A204.1 (cell line): ENCODE measurements around the gene PER2.
"Not testable (repeated sequence)": the region's sequence is repeated elsewhere in the genome, so short reads cannot be mapped to it uniquely, and the experiment has no call there.

Source experiments
- FAIRE-seq: peaks from 2 replicates; lab custom pipeline; 2012; peaks lifted over from hg19 to GRCh38; lab: Jason Lieb, UNC

Gene PER2

GRCh38 chr2:238287737-238288649 is at the start of gene PER2:
PER2 (minus strand) TSS chr2:238288610; CDS start chr2:238277936, 10,674 bp downstream.
- no peak for FAIRE-seq

GRCh38 chr2:238337846-238338245 is 49.4 kb upstream of the PER2 start:
- FAIRE-seq: no peak

- FAIRE-seq: no peak
Measured at GRCh38 chr2:238336793-238337444, 48.5 kb upstream of the PER2 start.

- FAIRE-seq: no peak
Measured at GRCh38 chr2:238336151-238336550, 47.7 kb upstream of the PER2 start.

- not testable (repeated sequence) for FAIRE-seq
Measured at GRCh38 chr2:238335591-238335990, 47.2 kb upstream of the PER2 start.

- no peak for FAIRE-seq
Measured at GRCh38 chr2:238334885-238335284, 46.5 kb upstream of the PER2 start.

- no peak for FAIRE-seq
Measured at GRCh38 chr2:238331916-238332315, 43.5 kb upstream of the PER2 start.

GRCh38 chr2:238330391-238330790 is 42.0 kb upstream of the PER2 start:
- no peak for FAIRE-seq

GRCh38 chr2:238327751-238328150 is 39.3 kb upstream of the PER2 start:
- no peak for FAIRE-seq

- no peak for FAIRE-seq
Measured at GRCh38 chr2:238326801-238327365, 38.5 kb upstream of the PER2 start.

GRCh38 chr2:238325694-238326093 is 37.3 kb upstream of the PER2 start:
- no peak for FAIRE-seq

GRCh38 chr2:238324248-238324647 is 35.8 kb upstream of the PER2 start:
- not testable (repeated sequence) for FAIRE-seq

- no peak for FAIRE-seq
Measured at GRCh38 chr2:238322001-238322411, 33.6 kb upstream of the PER2 start.

GRCh38 chr2:238321467-238321866 is 33.1 kb upstream of the PER2 start:
- FAIRE-seq: no peak

GRCh38 chr2:238320648-238321281 is 32.4 kb upstream of the PER2 start:
- no peak for FAIRE-seq

GRCh38 chr2:238320246-238320647 is 31.8 kb upstream of the PER2 start, which contains the start of gene TRAF3IP1:
TRAF3IP1 (plus strand) TSS chr2:238320518; CDS start chr2:238320663, 145 bp downstream.
- no peak for FAIRE-seq

GRCh38 chr2:238315031-238315595 is 26.7 kb upstream of the PER2 start:
- no peak for FAIRE-seq

- no peak for FAIRE-seq
Measured at GRCh38 chr2:238314576-238314975, 26.2 kb upstream of the PER2 start.

- no peak for FAIRE-seq
Measured at GRCh38 chr2:238313991-238314350, 25.6 kb upstream of the PER2 start.

GRCh38 chr2:238313289-238313990 is 25.0 kb upstream of the PER2 start:
- no peak for FAIRE-seq

- not testable (repeated sequence) for FAIRE-seq
Measured at GRCh38 chr2:238310721-238311120, 22.3 kb upstream of the PER2 start.

GRCh38 chr2:238308177-238308576 is 19.8 kb upstream of the PER2 start:
- FAIRE-seq: no peak
